ENCODE results near the gene ITPKB.
"Not testable (repeated sequence)": the region's sequence is repeated elsewhere in the genome, so short reads cannot be mapped to it uniquely, and the experiment has no call there.

ITPKB gene

DNA sequence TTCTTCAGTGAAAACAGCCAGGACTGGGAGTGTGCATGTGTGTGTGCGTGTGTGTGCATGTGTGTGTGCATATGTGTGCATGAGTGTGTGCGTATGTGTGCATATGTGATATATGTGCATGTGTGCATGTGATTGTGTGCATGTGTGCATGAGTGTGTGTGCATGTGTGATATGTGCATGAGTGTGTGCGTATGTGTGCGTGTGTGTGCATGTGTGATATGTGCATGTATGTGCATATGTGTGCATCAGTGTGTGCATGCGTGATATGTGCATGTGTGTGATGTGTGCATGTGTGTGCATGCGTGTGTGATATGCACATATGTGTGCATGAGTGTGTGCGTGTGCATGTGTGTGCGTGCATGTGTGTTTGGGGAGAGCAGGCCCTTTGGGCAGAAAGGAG lies 89.8 kb downstream of the ITPKB start:
- no peak for DNase-seq

DNA sequence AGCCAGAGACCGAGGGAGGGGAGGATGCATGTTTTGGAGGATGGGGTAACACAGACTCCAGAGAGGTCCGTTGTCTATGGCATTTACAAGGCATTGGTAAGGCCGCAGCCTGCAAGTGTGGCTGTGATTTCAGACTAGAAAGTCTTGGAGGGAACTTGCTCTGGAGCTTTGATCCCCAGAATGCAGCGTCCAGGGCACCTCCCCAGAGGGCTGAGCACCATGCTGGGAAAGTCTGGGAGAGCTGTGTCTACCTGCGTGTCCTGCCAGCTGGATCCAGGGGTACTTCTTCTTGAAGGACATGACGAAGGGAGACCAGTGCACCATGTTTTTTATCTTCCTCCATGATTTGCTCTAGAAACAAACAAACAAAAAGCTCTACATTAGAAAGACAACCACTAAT lies 90.7 kb downstream of the ITPKB start:
- no peak for DNase-seq

DNA sequence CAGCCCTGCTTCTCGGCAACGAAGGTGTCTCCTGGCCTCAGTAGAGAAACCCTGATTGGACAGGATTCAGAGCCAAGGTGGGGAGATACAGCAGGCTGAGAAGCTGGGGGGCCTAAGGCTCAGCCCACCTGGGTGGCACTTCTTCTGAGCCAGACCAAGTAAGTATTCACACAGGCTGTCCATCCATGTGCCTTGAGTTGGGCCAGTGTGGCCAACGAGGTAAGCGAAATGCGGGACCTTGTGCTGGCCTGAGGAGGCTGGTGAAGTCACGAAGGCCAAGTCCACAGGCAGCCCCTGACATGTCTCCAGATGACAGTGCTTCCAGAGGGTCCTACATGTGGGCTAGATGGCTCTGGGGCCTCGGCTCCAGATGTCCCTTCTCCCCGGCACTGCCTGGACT lies 91.4 kb downstream of the ITPKB start:
- no peak for DNase-seq

DNA sequence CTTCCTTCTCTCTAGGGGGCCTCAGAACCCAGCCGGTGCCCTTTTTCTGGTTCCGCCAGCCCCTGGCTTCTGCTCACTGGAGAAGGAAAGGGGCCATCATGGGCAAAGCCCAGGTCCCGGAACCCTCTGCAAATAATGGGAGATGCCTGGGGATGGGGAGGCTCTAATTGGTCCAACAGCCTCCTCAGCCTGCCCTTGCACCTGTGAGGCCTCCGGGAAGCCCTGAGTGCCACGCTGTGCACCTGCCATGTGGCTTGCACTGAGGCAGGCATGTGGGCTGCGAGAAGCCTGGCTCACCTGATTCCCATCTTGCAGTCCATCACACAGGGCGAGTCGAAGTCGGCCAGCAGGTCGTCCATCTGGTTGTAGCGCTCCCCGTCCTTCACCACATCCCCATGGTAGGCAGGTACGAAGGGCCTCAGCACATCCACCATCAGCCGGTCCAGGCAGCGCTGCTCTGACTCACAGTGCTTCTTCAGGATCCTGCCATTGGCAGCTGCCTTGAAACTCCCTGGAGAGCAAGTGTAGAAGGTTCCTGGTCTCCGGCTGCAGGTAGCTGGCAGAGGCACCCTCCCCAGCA lies 92.1 kb downstream of the ITPKB start:
- no peak for DNase-seq

DNA sequence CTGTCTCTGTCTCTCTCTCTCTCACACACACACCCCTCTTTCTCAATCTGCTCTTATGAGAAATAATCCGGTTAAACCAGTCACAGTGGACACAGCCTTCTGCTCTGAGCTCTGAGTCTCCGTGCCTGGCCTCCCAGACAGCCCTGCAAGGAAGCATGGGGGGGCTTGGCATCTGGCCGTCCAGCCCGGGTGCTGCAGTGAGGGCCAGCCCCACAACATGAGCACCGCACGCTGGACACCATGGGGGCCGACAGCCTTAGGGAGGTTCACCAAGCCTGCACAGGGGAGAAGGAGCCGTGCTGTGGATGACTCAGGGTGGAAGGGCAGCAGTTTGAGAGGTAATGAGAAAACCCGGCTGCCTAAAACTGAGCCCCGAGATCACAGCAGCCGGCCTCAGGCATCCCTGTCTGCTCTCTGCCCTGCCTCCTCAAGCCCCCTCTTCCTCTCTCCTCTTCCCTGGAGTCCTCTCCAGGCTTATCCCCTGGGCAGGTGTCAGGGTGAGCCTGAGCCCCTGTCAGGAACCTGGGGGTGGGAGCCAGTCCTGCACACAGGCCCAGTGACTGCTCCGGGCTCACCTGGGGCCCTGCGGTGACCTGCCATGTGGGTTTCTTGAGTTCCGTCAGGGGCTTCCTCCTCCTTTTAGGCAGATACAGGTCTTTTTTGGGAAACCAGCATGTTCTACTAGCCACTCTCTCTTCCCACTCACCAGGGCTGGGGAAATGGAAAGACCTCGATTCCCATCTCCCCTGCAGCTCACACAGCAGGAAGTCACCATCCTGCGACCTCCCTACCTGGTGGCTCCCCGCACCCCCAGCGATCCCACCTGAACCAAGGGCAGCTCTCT lies 92.8 kb downstream of the ITPKB start:
- no peak for DNase-seq

DNA sequence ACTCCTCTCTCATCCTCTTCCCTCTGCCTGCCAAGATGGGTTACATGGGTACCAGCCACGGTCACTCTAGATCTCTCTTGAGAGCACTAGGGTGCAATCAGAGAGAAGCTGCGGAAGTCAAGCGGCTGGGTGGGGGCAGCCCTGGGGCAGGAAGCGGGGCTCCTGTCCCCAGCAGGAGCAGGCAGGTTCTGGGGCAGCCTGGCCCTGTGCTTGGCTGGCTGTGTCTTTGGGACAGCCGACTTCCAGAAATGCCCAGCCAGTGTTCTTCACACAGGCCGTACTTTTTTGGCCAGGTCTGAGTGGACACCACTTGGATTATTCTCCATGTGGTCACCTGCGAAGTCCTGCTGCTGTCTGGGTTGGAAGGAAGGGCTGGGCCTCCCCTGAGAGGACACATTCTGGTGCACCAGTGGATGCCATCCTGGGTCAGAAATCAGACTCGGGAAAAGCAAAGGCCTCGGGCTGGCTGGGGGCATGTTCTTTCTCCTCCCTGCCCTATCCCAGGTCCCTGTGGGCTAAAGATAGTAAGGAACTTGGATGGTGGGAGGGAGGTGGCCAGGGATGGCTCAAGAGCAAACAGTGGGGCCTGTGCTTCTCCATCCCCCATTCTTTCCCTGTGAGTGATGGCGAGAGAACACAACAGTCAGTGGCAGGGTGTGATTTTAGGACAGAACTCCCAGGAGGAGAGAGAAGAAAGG lies 93.7 kb downstream of the ITPKB start:
- DNase-seq: no peak

DNA sequence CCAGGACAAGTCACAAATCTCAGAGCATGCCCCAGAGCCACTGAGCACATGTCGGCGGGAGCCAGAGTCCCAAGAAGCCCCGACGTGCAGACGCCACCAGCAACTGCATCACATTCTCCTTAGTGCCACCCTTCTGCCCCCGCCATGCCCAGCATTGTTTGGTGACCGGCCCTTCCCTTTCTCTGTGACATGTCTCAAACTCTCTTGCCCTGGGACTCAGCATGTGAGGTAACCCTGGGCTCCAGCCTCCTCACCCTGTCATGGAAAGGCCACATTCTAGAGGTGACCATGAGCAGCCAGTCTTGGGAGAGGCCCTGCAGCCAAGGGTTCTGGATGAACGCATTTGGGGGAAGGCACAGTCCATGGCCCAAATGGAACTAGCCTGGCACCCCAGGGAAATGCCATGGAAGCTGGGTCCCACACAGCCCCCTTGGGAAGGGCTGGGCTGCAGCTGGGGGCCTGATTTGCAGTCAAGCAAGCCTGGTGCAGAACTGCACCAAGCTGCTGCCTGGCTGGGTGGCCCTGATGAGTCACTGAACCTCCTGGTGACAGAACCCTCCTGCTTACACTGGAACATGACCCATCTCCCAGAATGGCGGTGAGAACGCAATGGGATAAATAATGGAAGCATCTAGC lies 94.4 kb downstream of the ITPKB start:
- DNase-seq: no peak

DNA sequence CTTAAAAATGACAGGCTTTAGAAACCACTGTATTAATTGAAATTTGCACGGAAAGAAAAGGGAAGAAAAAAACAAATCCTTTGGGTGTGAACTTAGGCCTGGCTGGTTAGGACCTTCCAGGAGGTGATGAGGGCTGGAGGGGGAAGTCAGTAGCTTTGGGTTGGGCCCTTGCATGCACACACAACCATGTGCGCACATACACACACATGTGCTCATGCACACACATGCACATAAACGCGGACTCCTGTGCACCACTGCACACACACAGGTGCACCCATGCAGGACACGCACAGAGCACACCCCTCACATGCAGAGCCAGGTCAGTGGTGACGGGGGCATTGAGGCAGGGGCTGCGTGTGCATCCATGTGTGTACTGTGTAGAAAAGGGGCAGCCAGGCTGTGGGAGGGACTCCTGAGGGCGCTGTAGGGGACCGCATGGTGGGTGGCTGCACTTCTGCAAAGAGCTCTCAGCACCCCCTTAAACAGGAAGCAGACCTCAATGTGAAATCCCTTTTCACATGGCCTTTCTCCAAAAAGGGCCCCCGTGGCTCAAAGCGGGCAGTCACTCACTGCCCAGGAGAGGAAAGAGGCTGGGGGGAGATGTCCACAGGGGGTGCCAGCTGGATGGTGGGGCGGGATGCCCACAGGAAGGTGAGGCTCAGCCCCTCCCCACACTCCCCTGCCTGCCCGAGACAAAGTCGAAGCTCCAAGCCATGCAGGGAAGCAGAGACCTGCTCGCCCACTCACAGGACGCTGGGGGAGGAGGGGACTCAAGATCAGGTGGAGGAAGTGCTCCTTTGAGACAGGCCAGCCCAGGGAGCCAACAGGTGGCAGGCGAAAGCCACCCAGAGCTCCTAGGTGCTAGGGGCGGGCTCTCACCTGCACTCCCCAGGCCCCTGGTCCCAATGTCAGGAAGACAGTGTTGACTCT lies 95.2 kb downstream of the ITPKB start:
- DNase-seq: no peak

DNA sequence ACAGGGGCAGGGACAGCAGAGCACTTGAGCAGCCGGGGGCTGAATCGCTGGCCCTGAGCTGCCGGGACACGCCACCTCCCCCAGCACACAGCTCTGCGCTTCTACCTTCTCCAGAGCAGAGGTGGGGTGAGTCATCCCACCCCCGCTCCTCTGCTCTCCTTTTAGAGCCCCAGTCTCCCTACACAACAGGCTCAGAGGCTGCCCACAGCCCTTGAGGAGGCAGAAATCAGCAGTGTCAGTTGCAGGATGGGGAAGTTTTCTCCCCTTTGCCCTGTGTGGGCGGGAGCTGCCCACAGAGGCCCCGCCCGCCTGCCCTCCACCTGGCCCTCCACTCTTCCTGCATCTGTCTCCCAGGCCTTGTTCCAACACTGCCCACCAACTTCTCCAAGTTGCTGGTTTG lies 95.9 kb downstream of the ITPKB start:
- no peak for DNase-seq

DNA sequence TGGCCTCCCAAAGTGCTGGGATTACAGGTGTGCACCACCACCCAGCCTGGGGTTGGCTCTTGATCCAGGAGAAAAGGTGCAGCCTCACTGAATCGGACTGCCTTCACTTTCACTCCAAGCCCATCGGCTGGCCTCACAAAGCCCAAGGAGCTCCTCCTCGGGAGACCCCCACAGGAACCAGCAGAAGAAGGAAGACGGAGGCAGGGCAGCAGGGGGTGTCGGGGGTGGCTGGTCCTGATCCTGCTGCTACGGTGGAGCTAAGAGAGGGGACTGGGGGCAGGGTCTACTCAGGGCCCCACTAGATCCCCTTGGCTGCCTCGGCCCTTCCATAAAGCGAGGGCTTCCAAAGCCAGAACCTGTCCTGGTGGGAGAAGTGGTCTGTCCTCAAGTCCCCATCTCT lies 96.7 kb downstream of the ITPKB start:
- DNase-seq: no peak

DNA sequence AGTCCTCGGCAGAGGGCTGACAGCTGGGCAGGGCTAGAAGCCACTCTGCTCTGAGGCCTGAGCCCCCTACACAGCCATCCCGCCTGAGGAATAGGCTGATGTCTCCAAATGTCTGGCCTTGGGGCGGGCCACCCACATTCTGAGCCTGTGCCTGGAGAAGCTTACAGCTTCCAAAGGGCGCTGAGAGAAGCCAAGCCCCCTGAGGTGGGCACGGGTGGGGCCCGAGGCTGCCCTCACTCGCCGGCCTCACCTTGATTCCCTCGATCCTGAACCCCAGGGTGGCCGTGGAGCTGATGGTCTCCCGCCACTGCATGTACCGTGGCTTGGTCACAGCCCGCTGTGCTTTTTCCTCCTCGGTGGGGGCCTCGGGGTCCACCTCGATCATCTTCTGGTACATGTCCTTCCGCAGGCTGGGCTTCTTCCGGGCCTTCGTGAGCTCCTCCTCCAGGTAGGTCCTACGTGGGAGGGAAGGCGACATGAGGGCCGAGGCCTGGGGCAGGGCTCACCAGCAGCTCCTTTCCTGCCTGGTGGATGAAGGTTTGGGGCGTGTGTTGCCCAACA lies 97.3 kb downstream of the ITPKB start:
- DNase-seq: no peak

DNA sequence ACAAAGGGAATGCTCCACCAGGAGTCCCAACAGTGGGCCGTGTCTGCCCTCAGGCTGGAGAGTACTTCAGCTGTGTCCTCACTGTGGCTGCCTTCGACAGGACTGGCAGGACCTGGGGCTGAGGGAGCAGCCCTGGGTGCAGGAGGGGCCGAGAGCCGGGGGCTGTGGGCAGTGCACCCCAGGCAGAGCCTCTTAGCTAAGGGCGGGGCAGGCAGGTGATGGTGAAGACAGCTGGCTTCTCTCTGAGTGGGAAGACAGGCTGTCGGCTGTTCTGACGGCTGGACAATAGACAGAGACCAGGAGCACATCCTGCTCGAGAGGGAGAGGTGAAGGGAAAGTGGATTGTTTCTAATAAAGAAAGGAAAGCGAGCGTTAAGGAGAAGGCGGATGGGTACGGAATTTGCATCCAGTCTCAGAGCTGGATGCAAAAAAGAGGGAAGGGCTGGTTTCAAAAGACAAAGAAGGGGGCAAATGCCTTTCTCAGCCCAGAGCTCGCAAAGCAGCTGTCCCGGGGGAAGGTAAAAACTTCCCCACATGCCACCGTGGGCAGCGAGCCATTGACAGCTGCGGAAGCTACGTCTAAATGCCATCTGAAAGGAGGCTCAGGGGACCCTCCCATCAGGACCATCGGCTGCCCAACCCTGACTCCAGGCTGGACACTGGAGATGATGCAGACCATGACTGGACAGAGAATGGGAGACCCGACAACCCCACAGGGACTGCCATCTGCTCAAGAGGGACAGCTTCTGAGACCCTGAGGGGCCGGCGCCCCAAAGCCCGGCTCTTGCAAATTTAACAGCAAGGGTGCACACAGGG lies 98.6 kb downstream of the ITPKB start:
- DNase-seq: no peak

DNA sequence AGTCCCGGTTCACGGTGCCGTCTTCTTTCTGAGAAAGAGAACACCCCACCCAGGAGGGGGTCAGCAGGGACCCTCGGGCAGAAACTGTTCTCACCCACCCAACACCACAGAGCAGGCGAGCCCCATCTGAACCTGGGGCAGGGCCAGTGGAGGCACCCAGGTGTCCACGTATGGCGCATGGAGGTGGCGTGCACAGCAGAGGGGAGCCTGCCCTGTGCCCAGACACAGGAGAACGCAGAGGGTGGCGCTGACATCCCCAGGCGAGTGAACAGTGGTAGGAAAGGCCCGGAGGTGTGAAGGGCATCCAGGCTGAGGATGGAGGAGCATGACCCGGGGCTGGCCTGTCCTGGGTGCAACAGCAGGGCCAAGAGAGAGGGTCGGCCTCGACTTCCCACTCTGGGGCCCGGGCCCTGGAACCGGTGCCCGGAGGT lies 99.4 kb downstream of the ITPKB start:
- no peak for DNase-seq

DNA sequence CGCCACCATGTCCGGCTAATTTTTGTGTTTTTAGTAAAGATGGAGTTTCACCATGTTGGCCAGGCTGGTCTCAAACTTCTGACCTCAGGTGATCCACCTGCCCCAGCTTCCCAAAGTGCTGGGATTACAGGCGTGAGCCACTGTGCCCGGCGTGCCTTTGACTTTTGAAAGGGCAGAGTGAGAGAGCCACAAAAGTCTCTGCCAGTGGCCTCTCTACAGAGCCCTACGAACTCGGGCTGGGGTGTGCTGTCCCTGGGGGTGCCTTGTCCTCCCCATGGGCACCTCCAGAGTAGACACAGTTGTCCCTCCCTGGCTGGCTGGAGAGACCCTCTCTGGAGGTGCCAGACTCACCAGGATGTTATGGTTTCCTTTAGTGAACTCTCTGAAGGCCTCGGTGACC lies 99.9 kb downstream of the ITPKB start:
- not testable (repeated sequence) for DNase-seq

DNA sequence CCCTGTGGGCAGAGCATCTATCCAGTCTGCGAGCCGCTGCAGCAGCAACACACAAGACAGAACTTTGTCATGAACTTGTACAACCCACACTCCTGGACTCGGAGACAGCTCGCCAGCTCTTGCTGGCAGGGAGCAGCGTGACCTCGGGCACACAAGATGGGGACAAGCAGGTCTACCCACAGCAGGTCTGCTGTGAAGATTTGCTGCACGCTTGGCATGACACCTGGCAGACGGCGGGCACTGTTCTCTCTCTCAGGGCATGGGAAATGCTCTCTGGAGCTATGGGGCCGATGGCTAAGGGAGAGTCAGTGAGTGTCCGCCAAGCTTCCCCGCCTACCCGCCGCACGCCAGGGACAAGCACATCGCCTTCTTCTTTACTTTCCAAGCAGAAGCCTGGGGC lies 100.5 kb downstream of the ITPKB start:
- DNase-seq: no peak

DNA sequence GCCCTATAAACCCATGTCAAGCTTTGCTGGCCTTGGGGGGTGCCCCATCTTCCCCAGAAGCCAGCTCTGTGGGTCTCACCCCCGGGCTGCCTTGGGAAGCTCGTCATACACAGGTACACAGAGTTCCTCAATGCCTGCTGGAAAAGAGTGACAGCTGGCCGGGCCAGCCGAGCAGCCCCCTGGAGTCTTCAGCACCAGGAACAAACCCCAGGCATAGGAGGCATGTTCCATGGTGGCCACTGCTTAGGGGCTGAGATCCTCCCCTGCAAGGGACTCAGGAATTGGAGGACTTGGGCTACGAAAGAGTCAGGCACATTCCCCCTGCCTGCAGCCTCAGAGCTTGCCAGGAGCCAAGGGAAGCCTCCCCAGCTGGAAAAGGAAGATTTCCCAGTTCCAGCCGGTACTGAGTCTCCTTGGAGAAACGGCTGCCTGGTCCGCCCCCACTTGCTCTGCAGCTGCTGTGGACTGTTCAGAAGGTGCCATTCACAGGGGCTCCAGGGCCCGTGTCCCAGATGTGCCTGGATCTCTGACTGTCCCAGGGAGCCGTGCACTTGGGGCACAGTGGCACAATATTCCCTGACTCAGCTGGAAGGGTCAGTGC lies 101.0 kb downstream of the ITPKB start:
- no peak for DNase-seq

DNA sequence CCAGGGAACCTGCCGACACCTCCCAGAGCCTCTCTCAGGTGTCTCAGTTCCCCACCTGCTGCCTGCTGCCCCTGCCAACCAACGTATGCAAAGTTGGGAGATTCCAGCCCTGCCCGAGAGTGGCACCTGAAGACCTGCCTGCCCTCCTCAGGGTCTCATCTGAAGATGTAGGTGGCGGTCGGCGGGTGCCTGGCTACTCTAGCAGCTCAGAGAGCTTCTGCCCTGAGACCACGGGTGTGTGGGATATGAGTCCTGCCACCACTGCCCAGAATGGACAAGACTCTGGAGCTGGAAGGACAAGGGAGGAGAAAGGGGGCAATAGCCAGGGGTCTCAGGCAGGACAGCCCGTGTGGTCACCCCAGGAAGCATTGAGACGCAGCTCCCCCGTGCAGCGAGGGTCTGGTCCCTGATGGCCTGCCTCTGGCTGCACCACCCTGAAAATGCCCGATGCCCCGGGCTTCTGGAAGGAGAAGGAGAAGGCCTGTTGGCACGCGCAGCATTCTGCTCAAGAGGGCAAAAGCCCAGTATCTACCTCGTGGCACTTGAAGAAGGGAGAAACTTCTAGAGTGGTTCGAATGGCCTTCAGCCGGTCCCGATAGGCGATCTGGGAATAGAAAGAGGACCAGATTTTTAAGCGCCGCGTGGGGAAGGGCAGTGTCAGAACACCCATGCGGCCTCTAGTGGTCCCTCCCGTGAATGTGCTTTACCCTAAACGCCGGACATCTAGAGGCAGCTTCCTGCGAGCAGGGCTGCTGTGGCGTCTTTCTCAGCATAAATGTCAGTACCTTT lies 101.7 kb downstream of the ITPKB start:
- no peak for DNase-seq

DNA sequence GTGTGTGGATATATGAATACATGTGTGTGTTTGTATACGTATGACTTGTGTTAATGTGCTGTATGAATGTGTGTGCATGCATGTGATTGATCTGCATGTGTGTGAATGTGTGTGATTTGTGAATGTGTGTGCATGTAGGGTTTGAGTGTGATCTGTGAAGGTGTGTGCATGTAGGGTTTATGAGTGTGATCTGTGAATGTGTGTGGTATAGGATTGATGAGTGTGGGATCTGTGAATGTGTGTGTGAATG lies 102.3 kb downstream of the ITPKB start:
- no peak for DNase-seq

DNA sequence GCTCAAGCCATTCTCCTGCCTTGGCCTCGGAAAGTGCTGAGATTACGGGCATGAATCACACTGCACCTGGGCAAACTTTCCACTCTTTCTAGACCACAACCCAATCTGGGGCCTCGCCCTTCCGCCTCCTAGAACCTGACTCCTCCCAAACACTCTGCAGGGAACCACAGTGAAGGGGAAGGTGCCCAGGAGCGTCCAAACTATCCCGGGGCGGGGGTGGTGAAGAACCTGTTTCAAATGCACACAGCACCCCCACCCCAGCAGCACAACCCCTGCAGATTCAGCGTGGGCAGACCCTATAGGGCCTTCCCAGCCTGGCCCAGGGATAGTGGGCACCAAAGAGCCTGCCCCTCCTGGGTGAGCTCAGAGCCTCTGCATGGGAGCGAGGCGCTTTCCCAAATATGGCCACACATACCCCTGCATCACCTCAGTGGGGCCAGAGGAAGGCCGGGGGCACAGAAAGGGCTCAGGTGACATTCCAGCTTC lies 103.6 kb downstream of the ITPKB start:
- no peak for DNase-seq

DNA sequence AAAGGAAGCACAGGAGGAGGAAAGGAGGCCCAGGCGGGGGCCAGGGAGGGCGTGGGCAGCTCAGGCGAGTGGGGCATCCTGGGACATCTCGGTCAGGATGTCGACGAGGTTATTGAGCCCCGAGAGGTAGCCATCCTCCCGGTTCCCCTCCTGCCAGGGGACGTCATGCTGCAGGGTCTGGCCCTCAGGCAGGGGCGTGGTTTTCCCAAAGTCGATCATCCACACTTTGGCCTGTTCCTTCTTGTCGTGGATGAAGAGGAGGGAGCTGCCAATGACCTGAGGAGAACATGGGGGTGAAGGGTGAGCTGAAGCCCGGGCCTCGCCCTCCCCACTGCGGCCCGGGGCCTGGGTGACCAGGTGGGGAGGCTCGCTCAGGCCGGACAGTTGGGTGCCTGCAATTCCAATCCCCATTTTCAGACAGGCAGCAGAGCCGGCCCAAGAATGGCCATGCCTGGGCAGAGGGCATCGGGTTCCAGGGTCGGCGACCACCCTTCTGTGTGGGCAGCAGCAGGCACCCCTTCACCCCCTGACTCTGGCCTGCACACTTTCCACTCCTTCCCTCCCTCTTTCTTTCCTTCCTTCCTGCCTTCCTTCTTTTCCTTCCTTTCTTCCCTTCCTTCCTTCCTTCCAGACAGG lies 104.4 kb downstream of the ITPKB start:
- DNase-seq: no peak
